Measurements from ENCODE around the gene GHSR. TPM values are rescaled to one million over a fixed set of nuclear protein-coding genes. Genes with fewer than 3 reads are reported as not detected.

Gene GHSR
- not detected in 5 replicates for total RNA-seq (2022; extraction: Qiagen RNA extraction; ENCODE audit: low read depth)

GRCh38 chr3:172447611-172448579 lies at the start of gene GHSR:
Gene GHSR, minus strand, starts transcription at chr3:172448456. Its CDS starts 43 bp downstream, at chr3:172448413.

Other genes starting within 250 kb of the GHSR start
- 0.10 to 0.21 TPM (median 0.10 TPM) in 3 of 5 replicates, not detected in the others for gene TNFSF10, start 75.0 kb upstream of the GHSR start, total RNA-seq (2022; extraction: Qiagen RNA extraction; ENCODE audit: low read depth)

Data from A549 treated with CpdA at 1 μM for 4 hours (cell line).